Measurements from ENCODE around the gene FKBP2. TPM values are rescaled to one million over a fixed set of nuclear protein-coding genes. Genes with fewer than 3 reads are reported as not detected.

FKBP2 gene
- total and polyA plus RNA-seq, 2 of the 13 experiments (the other 11 are each of a cell fraction or from before 2014, with no cell fraction given), result 30.1 to 53.3 TPM

GRCh38 chr11:64225608-64226506 lies 15.0 kb upstream of the FKBP2 start, which contains the start of the genes NUDT22 and TRPT1 (continued):
- TF ChIP-seq ZNF75D (CRISPR knock-in tag; IDR thresholded peaks at IDR 0.05; ENCODE audit: borderline replicate concordance), result no peak
- TF ChIP-seq SSRP1 (CRISPR knock-in tag; IDR thresholded peaks at IDR 0.05), result no peak
- TF ChIP-seq MTF1 (CRISPR knock-in tag; IDR thresholded peaks at IDR 0.05), result no peak
- TF ChIP-seq HOXA3 (CRISPR knock-in tag; IDR thresholded peaks at IDR 0.05), result peak; percentile 65; the same call in 1 of the 2 replicates
- no peak for TF ChIP-seq HMGA1 (CRISPR knock-in tag; conservative IDR thresholded peaks at IDR 0.05)
- peak; percentile 83 for TF ChIP-seq NFYC (CRISPR knock-in tag; IDR thresholded peaks at IDR 0.05)
- 0 out of 2 replicates have a peak, but pooled peaks have one; percentile 50 for TF ChIP-seq SATB2 (CRISPR knock-in tag; IDR thresholded peaks at IDR 0.05)
- peak; percentile 29; the same call in 1 of the 2 replicates for TF ChIP-seq ZNF747 (CRISPR knock-in tag; IDR thresholded peaks at IDR 0.05; ENCODE audit: borderline replicate concordance)
- TF ChIP-seq FOSL2 (CRISPR knock-in tag; IDR thresholded peaks at IDR 0.05), result 0 out of 2 replicates have a peak, but pooled peaks have one; percentile 17
- TF ChIP-seq EHMT2 (IDR thresholded peaks at IDR 0.05; ENCODE audit: borderline replicate concordance, low read depth, low read length), result no peak
- TF ChIP-seq ZMYM2 (CRISPR knock-in tag; IDR thresholded peaks at IDR 0.05), result no peak
- no peak for TF ChIP-seq ZNF468 (CRISPR knock-in tag; IDR thresholded peaks at IDR 0.05)
- TF ChIP-seq ZNF709 (CRISPR knock-in tag; IDR thresholded peaks at IDR 0.05), result peak; percentile 79
- no peak for TF ChIP-seq SCMH1 (CRISPR knock-in tag; IDR thresholded peaks at IDR 0.05; ENCODE audit: borderline replicate concordance)
- TF ChIP-seq ZBTB49 (CRISPR knock-in tag; IDR thresholded peaks at IDR 0.05; ENCODE audit: borderline replicate concordance), result no peak
- TF ChIP-seq MXD3 (CRISPR knock-in tag; IDR thresholded peaks at IDR 0.05), result no peak
- no peak for TF ChIP-seq TGIF2 (CRISPR knock-in tag; IDR thresholded peaks at IDR 0.05)
- no peak for TF ChIP-seq GLI4 (CRISPR knock-in tag; IDR thresholded peaks at IDR 0.05; ENCODE audit: borderline replicate concordance)
- TF ChIP-seq DNMT3B (CRISPR knock-in tag; conservative IDR thresholded peaks at IDR 0.05), result no peak
- TF ChIP-seq NAIF1 (CRISPR knock-in tag; IDR thresholded peaks at IDR 0.05; ENCODE audit: borderline replicate concordance), result peak; percentile 89
- peak; percentile 83 for TF ChIP-seq NR2C2 (CRISPR knock-in tag; IDR thresholded peaks at IDR 0.05; ENCODE audit: borderline replicate concordance)
- 0 out of 2 replicates have a peak, but pooled peaks have one; percentile 52 for TF ChIP-seq KAT7 (CRISPR knock-in tag; IDR thresholded peaks at IDR 0.05; ENCODE audit: borderline replicate concordance)
- no peak for TF ChIP-seq ZNF652 (CRISPR knock-in tag; IDR thresholded peaks at IDR 0.05; ENCODE audit: borderline replicate concordance, low read depth)
- TF ChIP-seq JUNB (CRISPR knock-in tag; IDR thresholded peaks at IDR 0.05; ENCODE audit: borderline replicate concordance), result no peak
- no peak for TF ChIP-seq ZNF782 (CRISPR knock-in tag; IDR thresholded peaks at IDR 0.05; ENCODE audit: borderline replicate concordance)
- TF ChIP-seq ZNF136 (CRISPR knock-in tag; IDR thresholded peaks at IDR 0.05; ENCODE audit: low read depth), result 0 out of 2 replicates have a peak, but pooled peaks have one; percentile 34
- TF ChIP-seq ZNF33B (CRISPR knock-in tag; IDR thresholded peaks at IDR 0.05), result no peak; the same call in 1 of the 2 replicates
- no peak for TF ChIP-seq ZNF589 (CRISPR knock-in tag; conservative IDR thresholded peaks at IDR 0.05)
- no peak for TF ChIP-seq ZEB1 (IDR thresholded peaks at IDR 0.05; ENCODE audit: insufficient replicate concordance, low read depth)
- no peak for TF ChIP-seq ZNF431 (CRISPR knock-in tag; IDR thresholded peaks at IDR 0.05; ENCODE audit: borderline replicate concordance, low read depth)

Measured in HepG2 (cell line).